Peyer's patch (tissue), 4 donors: ENCODE data around the gene TSPAN15. TPM values are rescaled to one million over a fixed set of nuclear protein-coding genes. Genes with fewer than 3 reads are reported as not detected.
"Not testable (repeated sequence)": the region's sequence is repeated elsewhere in the genome, so short reads cannot be mapped to it uniquely, and the experiment has no call there.

ENCODE experiments used
- DNase-seq, 3 donors: peaks; one replicate each; pipeline ENCODE4 v3.0.0-alpha.2; 2017 to 2019
- H3K27ac ChIP-seq, 4 donors: fragments of 200-600 bp; sonication (generic); one replicate each; pipeline ENCODE4 v1.5.1; 2016 to 2019
- H3K27me3 ChIP-seq, 2 donors: fragments of 200-600 bp; sonication (generic); one replicate each; pipeline ENCODE4 v1.5.1; 2019
- H3K36me3 ChIP-seq, 3 donors: fragments of 200-600 bp; sonication (generic); one replicate each; pipeline ENCODE4 v1.5.1; 2016 to 2019
- H3K4me1 ChIP-seq, 4 donors: fragments of 200-600 bp; sonication (generic); one replicate each; pipeline ENCODE4 v1.5.1; 2016 to 2019
- H3K4me3 ChIP-seq, 4 donors: fragments of 200-600 bp; sonication (generic); 1 replicate in 3 of 4; 2 replicates in 1 of 4; pipeline ENCODE4 v1.5.1; 2016 to 2019; ENCODE audit warnings: mild to moderate bottlenecking in 1 of 4
- H3K9me3 ChIP-seq, 4 donors: fragments of 200-600 bp; sonication (generic); one replicate each; pipeline ENCODE4 v1.5.1; 2016 to 2019; ENCODE audit warnings: mild to moderate bottlenecking in 1 of 4
- CTCF ChIP-seq, 6 experiments: fragments of 450-650 bp in 4 of 6; fragments of 200-600 bp in 2 of 6; sonication (generic) in 1 of 6; IDR thresholded peaks; one replicate each; pipeline ENCODE4 v1.5.1; 2017 to 2019; ENCODE audit warnings: antibody characterized with exemption in 6 of 6, mild to moderate bottlenecking in 3 of 6, moderate library complexity in 1 of 6
- POLR2A ChIP-seq, 2 donors: fragments of 450-650 bp; IDR thresholded peaks; one replicate each; pipeline ENCODE4 v1.5.1; 2017; ENCODE audit warnings: antibody characterized with exemption in 2 of 2, mild to moderate bottlenecking in 2 of 2, moderate library complexity in 2 of 2
- total RNA-seq, 4 donors: library from RNA; depleted of rRNA; stranded (reverse); fragments of >200 nt; gene quantifications; one replicate each; pipeline ENCODE4 v1.1.0, GENCODE V29; 2016

The TSPAN15 gene
- total RNA-seq, 4 donors from 2014 or later = 32.2 to 110 (median 94.4) TPM

GRCh38 chr10:69517271-69517848, 66.1 kb downstream of the TSPAN15 start:
- DNase-seq = no peak
- Histone ChIP-seq H3K27me3 (no peaks in the 10 kb centered on the region), H3K4me1 (no peaks in the 10 kb centered on the region), H3K27ac (no peak overlapping the region), H3K36me3 (no peaks in the 10 kb centered on the region), H3K4me3 (no peak overlapping the region), H3K9me3 (no peaks in the 10 kb centered on the region)
- TF ChIP-seq CTCF (IDR thresholded peaks at IDR 0.05) = no peak
- no peak for TF ChIP-seq POLR2A (IDR thresholded peaks at IDR 0.05)

- no peak for TF ChIP-seq CTCF (IDR thresholded peaks at IDR 0.05)
- TF ChIP-seq POLR2A (IDR thresholded peaks at IDR 0.05) = no peak
- H3K4me3 ChIP-seq = no peak overlapping the region
- H3K36me3 ChIP-seq = no peaks in the 10 kb centered on the region
These were observed 76.7 kb downstream of the TSPAN15 start for GRCh38 chr10:69527961-69528360.

GRCh38 chr10:69533658-69534057, 82.4 kb downstream of the TSPAN15 start:
- no peaks in the 10 kb centered on the region for H3K27me3 ChIP-seq
- H3K9me3 ChIP-seq = no peaks in the 10 kb centered on the region
- no peaks in the 10 kb centered on the region for H3K36me3 ChIP-seq
- H3K4me3 ChIP-seq = no peak overlapping the region
- H3K27ac ChIP-seq = no peak overlapping the region
- TF ChIP-seq CTCF (IDR thresholded peaks at IDR 0.05) (no peak), POLR2A (IDR thresholded peaks at IDR 0.05) (no peak)
- no peak for DNase-seq
- no peaks in the 10 kb centered on the region for H3K4me1 ChIP-seq

More at GRCh38 chr10:69527961-69528360, 76.7 kb downstream of the TSPAN15 start:
- Histone ChIP-seq H3K27ac (no peak overlapping the region), H3K4me1 (no peaks in the 10 kb centered on the region), H3K9me3 (no peaks in the 10 kb centered on the region), H3K27me3 (no peaks in the 10 kb centered on the region)
- no peak for DNase-seq

GRCh38 chr10:69536521-69536920, 85.3 kb downstream of the TSPAN15 start:
- not testable (repeated sequence) for H3K9me3 ChIP-seq, H3K27me3 ChIP-seq, H3K36me3 ChIP-seq, H3K27ac ChIP-seq, DNase-seq, H3K4me1 ChIP-seq, H3K4me3 ChIP-seq

- DNase-seq = no peak
- Histone ChIP-seq H3K4me3 (no peak overlapping the region), H3K4me1 (no peaks in the 10 kb centered on the region), H3K27ac (no peak overlapping the region), H3K27me3 (no peaks in the 10 kb centered on the region), H3K9me3 (peaks cover 0 to 5% (median 0%) of the 10 kb centered on the region in 4 donors), H3K36me3 (no peaks in the 10 kb centered on the region)
- TF ChIP-seq CTCF (IDR thresholded peaks at IDR 0.05) (no peak), POLR2A (IDR thresholded peaks at IDR 0.05) (no peak)
These were observed 86.2 kb downstream of the TSPAN15 start for GRCh38 chr10:69537449-69537848.

GRCh38 chr10:69538461-69538860, 87.2 kb downstream of the TSPAN15 start:
- no peak for DNase-seq
- H3K9me3 ChIP-seq = peaks cover 0 to 5% (median 0%) of the 10 kb centered on the region in 4 donors
- H3K4me1 ChIP-seq = no peaks in the 10 kb centered on the region
- TF ChIP-seq CTCF (IDR thresholded peaks at IDR 0.05) (no peak), POLR2A (IDR thresholded peaks at IDR 0.05) (no peak)
- H3K27ac ChIP-seq = no peak overlapping the region
- no peak overlapping the region for H3K4me3 ChIP-seq
- no peaks in the 10 kb centered on the region for H3K27me3 ChIP-seq
- no peaks in the 10 kb centered on the region for H3K36me3 ChIP-seq
